Myometrial cell (primary cell): ENCODE results near the gene SPAG5. TPM values are rescaled to one million over a fixed set of nuclear protein-coding genes. Genes with fewer than 3 reads are reported as not detected.

Source experiments
- total RNA-seq: library from RNA; depleted of rRNA; stranded (reverse); fragments of >200 nt; gene quantifications from 2 replicates; pipeline ENCODE4 v1.2.3, GENCODE V29; 2015

Gene SPAG5
- 43.2 and 48.1 TPM in 2 replicates for total RNA-seq

GRCh38 chr17:28598799-28599310 lies at the start of gene SPAG5:
Gene SPAG5, minus strand, starts transcription at chr17:28599025. Its CDS starts 79 bp downstream, at chr17:28598946.

GRCh38 chr17:28644787-28645575 lies 46.2 kb upstream of the SPAG5 start, which contains the start of gene BLTP2:
Gene BLTP2, minus strand, starts transcription at chr17:28645158. Its CDS starts 102 bp downstream, at chr17:28645056.

GRCh38 chr17:28613931-28614381 lies 15.1 kb upstream of the SPAG5 start, which contains the start of gene RSKR:
Gene RSKR, minus strand, starts transcription at chr17:28614185. Its CDS starts 24 bp downstream, at chr17:28614161.

GRCh38 chr17:28576758-28577465 lies 21.9 kb downstream of the SPAG5 start, which contains the start of gene ALDOC:
Gene ALDOC, minus strand, starts transcription at chr17:28576895. Its CDS starts 1,363 bp downstream, at chr17:28575532.

GRCh38 chr17:28571361-28572122 lies 27.3 kb downstream of the SPAG5 start, which contains the start of gene PIGS:
Gene PIGS, minus strand, starts transcription at chr17:28571524. Its CDS starts 28 bp downstream, at chr17:28571496.

GRCh38 chr17:28552176-28552999 lies 46.4 kb downstream of the SPAG5 start, which contains the start of gene UNC119:
Gene UNC119, minus strand, starts transcription at chr17:28552624. Its CDS starts 67 bp downstream, at chr17:28552557.

Other genes with a start within 250 kb of the SPAG5 start
- 147 and 150 TPM in 2 replicates for gene POLDIP2, start 241.5 kb downstream of the SPAG5 start, total RNA-seq
- not detected in 2 replicates for gene SEBOX, start 233.8 kb downstream of the SPAG5 start, total RNA-seq
- 0.29 and 1.4 TPM in 2 replicates for gene VTN, start 228.7 kb downstream of the SPAG5 start, total RNA-seq
- gene SARM1, start 227.3 kb downstream of the SPAG5 start, total RNA-seq: 4.6 and 5.8 TPM in 2 replicates
- 4.0 and 4.1 TPM in 2 replicates for gene SLC46A1, start 192.8 kb downstream of the SPAG5 start, total RNA-seq
- gene SLC13A2, start 125.4 kb downstream of the SPAG5 start, total RNA-seq: not detected in 2 replicates
- not detected in 2 replicates for gene FOXN1, start 92.7 kb downstream of the SPAG5 start, total RNA-seq
- gene UNC119, start 46.4 kb downstream of the SPAG5 start, total RNA-seq: 31.1 and 37.2 TPM in 2 replicates
- gene PIGS, start 27.5 kb downstream of the SPAG5 start, total RNA-seq: 57.8 and 64.9 TPM in 2 replicates
- gene ALDOC, start 22.1 kb downstream of the SPAG5 start, total RNA-seq: 102 and 110 TPM in 2 replicates
- gene RSKR, start 15.2 kb upstream of the SPAG5 start, total RNA-seq: 0.35 and 0.58 TPM in 2 replicates
- gene BLTP2, start 46.1 kb upstream of the SPAG5 start, total RNA-seq: 88.2 and 114 TPM in 2 replicates
- 49.6 and 55.3 TPM in 2 replicates for gene SDF2, start 62.9 kb upstream of the SPAG5 start, total RNA-seq
- 19.6 and 24.1 TPM in 2 replicates for gene SUPT6H, start 63.2 kb upstream of the SPAG5 start, total RNA-seq
- 0.18 and 2.3 TPM in 2 replicates for gene PROCA1, start 112.9 kb upstream of the SPAG5 start, total RNA-seq
- gene RAB34, start 118.8 kb upstream of the SPAG5 start, total RNA-seq: 403 and 461 TPM in 2 replicates
- 511 and 592 TPM in 2 replicates for gene RPL23A, start 121.0 kb upstream of the SPAG5 start, total RNA-seq
- 10.4 and 10.8 TPM in 2 replicates for gene TLCD1, start 127.2 kb upstream of the SPAG5 start, total RNA-seq
- 2.1 and 34.3 TPM in 2 replicates for gene NEK8, start 129.8 kb upstream of the SPAG5 start, total RNA-seq
- 28.2 and 38.3 TPM in 2 replicates for gene TRAF4, start 145.0 kb upstream of the SPAG5 start, total RNA-seq
- gene FAM222B, start 243.8 kb upstream of the SPAG5 start, total RNA-seq: 4.8 and 6.6 TPM in 2 replicates